Muscle layer of duodenum (tissue), 2 donors: Measurements from ENCODE around the gene BSG.
A peak's percentile ranks its signal among the peaks of the same experiment; 100 is the strongest.
"Not testable (repeated sequence)": the region's sequence is repeated elsewhere in the genome, so short reads cannot be mapped to it uniquely, and the experiment has no call there.

ENCODE experiments used
- H3K27ac ChIP-seq: one replicate; pipeline ENCODE4 v1.7.0; 2013; ENCODE audit warnings: mild to moderate bottlenecking, low read length
- H3K27me3 ChIP-seq: one replicate; pipeline ENCODE4 v1.7.0; 2013; ENCODE audit warnings: low read depth, mild to moderate bottlenecking, control low read depth, low read length
- H3K36me3 ChIP-seq, 2 donors: one replicate each; pipeline ENCODE4 v1.7.0; 2013; ENCODE audit warnings: low read length in 2 of 2, control low read depth in 1 of 2, mild to moderate bottlenecking in 1 of 2; ENCODE audit not compliant: insufficient read depth in 2 of 2, control insufficient read depth in 1 of 2
- H3K4me1 ChIP-seq, 2 donors: one replicate each; pipeline ENCODE4 v1.7.0; 2013; ENCODE audit warnings: low read length in 2 of 2, mild to moderate bottlenecking in 2 of 2, control low read depth in 1 of 2, moderate library complexity in 1 of 2; ENCODE audit not compliant: insufficient read depth in 2 of 2, control insufficient read depth in 1 of 2
- H3K4me3 ChIP-seq, 2 donors: one replicate each; pipeline ENCODE4 v1.7.0; 2013; ENCODE audit warnings: low read length in 2 of 2, low read depth in 1 of 2, mild to moderate bottlenecking in 1 of 2
- H3K9me3 ChIP-seq, 2 donors: one replicate each; pipeline ENCODE4 v1.7.0; 2013; ENCODE audit warnings: low read length in 2 of 2, control low read depth in 1 of 2, mild to moderate bottlenecking in 1 of 2; ENCODE audit not compliant: control insufficient read depth in 1 of 2
- donor health status: healthy.

Gene BSG

DNA sequence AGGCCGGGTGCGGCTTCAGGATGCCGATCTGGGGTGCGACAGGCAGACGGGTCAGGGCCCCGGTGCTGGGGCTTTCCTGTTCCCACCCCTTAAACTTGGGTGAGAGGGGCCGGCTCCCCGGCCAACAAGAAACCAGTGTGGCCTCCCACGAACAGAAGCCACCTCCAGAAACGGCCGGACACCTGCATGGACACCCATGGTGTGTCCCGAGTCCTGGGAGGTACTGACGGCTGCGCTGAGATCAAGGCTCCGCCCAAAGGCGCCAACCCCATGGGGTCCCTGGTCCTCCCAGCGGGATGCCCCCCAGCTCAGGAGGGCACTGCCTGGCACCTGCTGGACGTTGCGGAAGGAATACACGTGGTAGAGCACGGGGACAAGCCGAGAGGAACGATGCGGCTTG, 49.4 kb downstream of the BSG start:
- Histone ChIP-seq H3K4me3 (no peak overlapping the region), H3K27ac (no peak overlapping the region), H3K4me1 (peaks cover 0 to under 1% of the 10 kb centered on the region in 2 donors), H3K27me3 (no peaks in the 10 kb centered on the region), H3K36me3 (peaks cover 4 to 80% of the 10 kb centered on the region in 2 donors), H3K9me3 (no peaks in the 10 kb centered on the region)

DNA sequence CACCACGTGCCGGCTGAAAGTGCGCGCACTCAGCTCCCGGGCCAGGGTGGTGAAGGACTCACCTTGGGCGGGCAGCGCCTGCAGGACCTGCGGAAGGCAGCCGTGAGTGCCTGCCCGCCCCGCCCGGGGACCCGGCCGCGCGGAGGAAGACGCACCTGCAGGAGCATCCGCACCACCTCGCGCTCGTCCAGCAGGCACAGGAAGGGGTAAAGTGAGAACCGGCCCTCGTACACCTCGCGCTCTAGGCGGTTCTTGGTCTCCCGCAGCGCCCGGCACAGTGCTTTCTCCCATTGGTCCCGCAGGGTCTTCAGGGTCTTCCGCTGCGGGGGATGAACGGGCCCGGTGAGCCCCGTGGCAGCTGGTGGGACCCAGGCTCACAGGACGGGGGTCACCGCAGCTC, 50.3 kb downstream of the BSG start:
- Histone ChIP-seq H3K27me3 (no peaks in the 10 kb centered on the region), H3K4me3 (no peak overlapping the region), H3K36me3 (peaks cover 4 to 73% of the 10 kb centered on the region in 2 donors), H3K4me1 (no peaks in the 10 kb centered on the region), H3K9me3 (no peaks in the 10 kb centered on the region), H3K27ac (no peak overlapping the region)

DNA sequence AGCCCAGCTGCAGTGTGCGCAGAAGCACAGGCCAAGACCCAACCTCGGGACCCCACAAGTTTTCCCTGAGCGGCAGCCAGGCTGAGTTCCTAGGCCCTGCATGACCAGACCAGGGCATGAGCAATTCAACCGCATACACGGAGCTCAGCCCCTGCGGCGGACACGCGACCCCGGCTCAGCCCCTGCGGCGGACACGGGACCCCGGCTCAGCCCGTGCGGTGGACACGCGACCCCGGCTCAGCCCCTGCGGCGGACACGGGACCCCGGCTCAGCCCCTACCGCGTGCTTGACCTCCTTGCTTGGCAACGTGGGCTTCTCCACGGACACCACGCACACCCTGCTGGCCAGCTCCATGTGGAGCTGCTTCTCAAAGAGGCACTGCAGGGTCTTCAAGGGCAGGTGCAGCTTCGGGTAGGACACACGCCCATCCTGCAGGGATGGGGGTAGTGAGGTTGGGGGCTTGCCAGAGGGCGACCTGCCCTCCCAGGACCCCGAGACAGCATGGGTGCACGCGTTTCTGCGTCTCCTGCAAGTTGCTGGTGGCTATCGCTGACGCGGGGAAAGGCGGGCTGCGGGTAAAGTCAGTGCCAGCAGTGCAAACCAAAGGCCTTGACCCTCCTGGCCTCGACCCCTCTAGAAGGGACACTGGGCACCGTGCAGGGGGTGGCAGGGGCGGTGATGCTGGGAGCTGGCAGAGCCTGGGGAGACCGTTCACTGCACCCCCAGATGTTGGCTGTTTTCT, 51.0 kb downstream of the BSG start:
- Histone ChIP-seq H3K36me3 (peaks cover 4 to 71% of the 10 kb centered on the region in 2 donors), H3K9me3 (no peaks in the 10 kb centered on the region), H3K27ac (no peak overlapping the region), H3K27me3 (no peaks in the 10 kb centered on the region), H3K4me3 (no peak overlapping the region), H3K4me1 (no peaks in the 10 kb centered on the region)

DNA sequence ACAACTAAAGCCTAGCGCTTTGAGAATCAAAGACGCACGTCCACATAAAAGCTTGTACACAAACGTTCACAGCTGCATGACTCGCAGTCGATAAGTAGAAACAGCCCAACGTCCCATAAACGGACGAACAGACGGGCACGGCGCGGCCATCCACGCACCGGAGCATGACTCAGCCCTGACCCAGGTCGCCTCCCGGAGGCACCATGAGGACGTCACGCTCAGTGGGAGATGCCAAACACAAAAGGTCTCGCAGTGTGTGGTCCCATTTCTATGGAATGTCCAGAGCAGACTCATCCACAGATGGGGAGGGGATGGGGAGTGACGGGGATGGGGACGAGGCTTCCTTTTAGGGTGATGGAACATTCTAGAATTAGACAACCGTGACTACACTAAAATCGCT, 51.6 kb downstream of the BSG start:
- H3K36me3 ChIP-seq: peaks cover 4 to 71% of the 10 kb centered on the region in 2 donors
- no peak overlapping the region for H3K27ac ChIP-seq
- H3K4me1 ChIP-seq: no peaks in the 10 kb centered on the region
- H3K27me3 ChIP-seq: no peaks in the 10 kb centered on the region
- H3K9me3 ChIP-seq: no peaks in the 10 kb centered on the region
- no peak overlapping the region for H3K4me3 ChIP-seq

DNA sequence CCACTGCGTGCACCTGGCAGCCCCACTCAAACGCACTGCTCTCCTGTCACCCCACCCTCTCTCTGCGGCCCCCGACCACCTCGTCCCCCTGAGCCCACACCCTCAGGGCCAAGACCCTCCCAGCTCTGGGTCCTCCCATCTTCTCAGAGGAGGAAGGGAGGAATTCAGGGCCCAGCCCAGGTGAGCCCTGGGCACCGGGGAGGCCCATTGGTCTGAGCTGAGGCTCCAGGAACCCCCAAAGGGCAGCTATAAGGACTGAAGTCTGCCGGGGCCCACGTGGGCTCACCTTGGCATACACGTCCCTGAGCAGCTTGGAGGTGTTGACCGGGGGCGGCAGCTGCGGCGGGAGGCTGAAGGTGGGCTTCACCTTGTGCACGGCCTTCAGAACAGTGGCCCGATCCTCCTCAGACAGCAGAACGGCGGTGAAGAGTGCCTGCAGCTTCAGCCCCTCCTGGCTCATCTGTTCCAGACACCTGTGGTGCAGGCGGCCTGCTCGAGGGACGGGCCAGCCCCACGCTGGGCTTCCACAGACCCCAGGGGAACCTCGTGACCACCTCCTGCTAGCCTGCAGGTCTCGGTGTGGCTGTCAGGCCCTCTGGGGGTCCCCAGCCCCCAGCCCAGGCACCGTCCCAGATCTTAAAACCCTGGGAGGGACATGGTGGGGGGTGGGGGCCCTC, 52.2 kb downstream of the BSG start:
- H3K9me3 ChIP-seq: no peaks in the 10 kb centered on the region
- no peak overlapping the region for H3K4me3 ChIP-seq
- H3K27me3 ChIP-seq: no peaks in the 10 kb centered on the region
- no peak overlapping the region for H3K27ac ChIP-seq
- no peaks in the 10 kb centered on the region for H3K4me1 ChIP-seq
- peaks cover 4 to 71% of the 10 kb centered on the region in 2 donors for H3K36me3 ChIP-seq

DNA sequence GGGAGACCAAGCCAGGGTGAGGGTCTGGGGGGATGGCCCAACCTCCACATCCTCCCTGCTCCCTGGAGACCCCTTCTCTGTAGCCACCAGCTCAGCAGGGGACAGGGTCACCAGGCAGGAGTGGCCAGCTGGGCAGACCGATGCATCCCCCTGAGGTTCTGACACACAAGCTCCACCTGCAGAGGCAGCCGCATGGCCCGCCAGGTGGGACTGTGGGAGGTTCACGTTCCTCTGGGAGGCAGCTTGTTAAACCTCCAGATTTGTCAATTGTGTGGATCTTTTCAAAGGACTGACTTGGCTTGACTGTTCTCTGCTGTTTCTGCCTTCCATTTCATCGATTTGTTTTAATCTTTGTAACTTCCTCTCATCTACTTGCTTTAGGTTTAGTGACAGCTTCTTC, 52.9 kb downstream of the BSG start:
- no peaks in the 10 kb centered on the region for H3K9me3 ChIP-seq
- H3K36me3 ChIP-seq: peaks cover 4 to 65% of the 10 kb centered on the region in 2 donors
- no peaks in the 10 kb centered on the region for H3K27me3 ChIP-seq
- no peak overlapping the region for H3K4me3 ChIP-seq
- peaks cover 0 to 2% of the 10 kb centered on the region in 2 donors for H3K4me1 ChIP-seq
- H3K27ac ChIP-seq: no peak overlapping the region

DNA sequence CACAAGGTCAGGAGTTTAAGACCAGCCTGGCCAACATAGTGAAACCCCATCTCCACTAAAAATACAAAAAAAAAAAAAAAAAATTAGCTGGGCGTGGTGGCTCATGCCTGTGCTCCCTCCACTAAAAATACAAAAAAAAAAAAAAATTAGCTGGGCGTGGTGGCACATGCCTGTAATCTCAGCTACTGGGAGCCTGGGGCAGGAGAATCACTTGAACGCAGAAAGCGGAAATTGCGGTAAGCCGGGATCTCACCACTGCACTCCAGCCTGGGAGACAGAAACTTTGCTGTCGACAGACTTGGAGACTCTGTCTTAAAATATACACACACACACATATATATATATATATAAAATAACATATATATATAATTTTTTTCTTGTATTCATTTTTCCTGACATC, 54.2 kb downstream of the BSG start:
- not testable (repeated sequence) for H3K9me3 ChIP-seq, H3K4me3 ChIP-seq, H3K27ac ChIP-seq, H3K4me1 ChIP-seq, H3K27me3 ChIP-seq
- H3K36me3 ChIP-seq: peaks cover 4 to 60% of the 10 kb centered on the region in 2 donors

DNA sequence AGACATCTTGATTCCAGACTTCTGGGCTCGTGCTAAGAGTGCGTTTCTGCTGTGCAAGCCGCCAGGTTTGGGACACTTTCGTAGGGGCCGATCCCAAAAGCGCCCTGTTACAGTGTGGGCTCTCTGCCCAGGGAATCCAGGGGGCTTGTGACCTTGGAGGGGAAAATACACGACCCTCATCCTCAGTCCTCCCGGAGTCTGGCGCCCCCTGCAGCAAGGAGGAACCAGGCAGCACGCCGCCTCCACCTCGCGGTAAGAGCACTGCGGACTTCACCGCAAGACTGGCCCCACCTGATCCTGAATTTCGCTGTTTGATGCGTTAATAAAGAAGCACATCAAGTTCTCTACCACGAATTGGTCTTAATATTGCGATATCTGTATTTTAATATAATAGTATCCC, 55.8 kb downstream of the BSG start:
- peaks cover 4 to 44% of the 10 kb centered on the region in 2 donors for H3K36me3 ChIP-seq
- no peak overlapping the region for H3K4me3 ChIP-seq
- H3K9me3 ChIP-seq: no peaks in the 10 kb centered on the region
- H3K27ac ChIP-seq: no peak overlapping the region
- H3K27me3 ChIP-seq: no peaks in the 10 kb centered on the region
- peaks cover 0 to 19% of the 10 kb centered on the region in 2 donors for H3K4me1 ChIP-seq

DNA sequence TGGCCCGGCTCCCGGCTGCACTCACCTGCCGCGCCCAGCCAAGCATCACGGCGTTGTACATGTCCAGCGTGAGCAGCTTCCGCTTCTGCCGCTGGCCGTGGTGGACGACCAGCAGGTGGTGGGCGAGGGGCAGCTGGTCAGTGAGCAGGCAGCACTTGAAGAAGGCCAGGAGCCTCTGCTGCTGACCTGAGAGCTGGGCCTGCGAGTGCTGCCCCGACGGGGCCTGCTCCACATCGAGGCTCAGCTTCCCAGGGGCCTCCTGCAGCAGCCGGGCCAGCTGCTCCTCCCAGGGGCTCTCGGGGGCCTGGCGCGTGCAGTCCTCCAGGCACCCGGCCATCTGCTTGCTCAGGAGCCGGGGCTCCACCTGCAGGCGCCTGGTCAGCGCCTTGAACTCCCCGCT, 57.1 kb downstream of the BSG start:
- peaks cover 0 to 30% of the 10 kb centered on the region in 2 donors for H3K36me3 ChIP-seq
- H3K9me3 ChIP-seq, H3K4me3 ChIP-seq, H3K27me3 ChIP-seq, H3K27ac ChIP-seq: not testable (repeated sequence)
- peaks cover 6 to 25% of the 10 kb centered on the region in 2 donors for H3K4me1 ChIP-seq

DNA sequence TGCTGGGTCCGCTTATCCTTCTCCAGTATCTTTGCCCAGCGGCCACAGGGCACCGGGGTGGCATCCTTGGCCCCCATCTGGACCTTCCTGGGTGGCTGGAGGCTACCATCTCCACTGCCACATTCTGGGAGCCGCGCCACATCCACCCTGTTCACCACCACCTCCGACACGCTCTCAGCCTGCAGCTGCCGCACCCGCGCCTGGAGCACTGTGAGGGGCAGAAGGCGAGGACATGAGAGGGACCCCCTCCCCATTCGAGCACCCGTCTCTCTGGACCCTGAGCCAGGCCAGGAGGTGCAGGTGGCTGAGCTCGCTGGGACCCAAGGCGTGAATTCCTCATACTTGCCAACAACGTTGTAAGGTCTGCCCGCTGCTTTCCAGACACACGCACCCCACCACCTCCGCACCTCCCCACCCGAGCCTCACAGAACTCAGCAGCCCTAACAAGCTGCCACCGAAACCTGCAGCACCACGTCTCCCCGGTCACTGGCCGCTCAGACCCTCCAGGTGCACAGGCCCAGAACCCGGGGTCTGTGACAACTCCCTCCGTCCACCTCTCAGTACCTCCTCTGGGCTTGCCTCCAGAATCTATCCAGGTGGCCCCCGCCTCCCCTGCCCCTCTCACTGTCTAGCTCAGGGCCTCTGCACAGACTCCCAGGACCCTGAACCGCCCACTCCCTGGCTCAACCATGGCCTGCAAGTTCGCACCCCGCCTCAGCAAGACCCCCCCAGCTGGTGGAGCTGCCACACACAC, 57.7 kb downstream of the BSG start:
- Histone ChIP-seq H3K27me3 (no peaks in the 10 kb centered on the region), H3K36me3 (peaks cover 0 to 24% of the 10 kb centered on the region in 2 donors), H3K4me3 (no peak overlapping the region), H3K9me3 (no peaks in the 10 kb centered on the region), H3K27ac (no peak overlapping the region), H3K4me1 (peaks cover 6 to 25% of the 10 kb centered on the region in 2 donors)

DNA sequence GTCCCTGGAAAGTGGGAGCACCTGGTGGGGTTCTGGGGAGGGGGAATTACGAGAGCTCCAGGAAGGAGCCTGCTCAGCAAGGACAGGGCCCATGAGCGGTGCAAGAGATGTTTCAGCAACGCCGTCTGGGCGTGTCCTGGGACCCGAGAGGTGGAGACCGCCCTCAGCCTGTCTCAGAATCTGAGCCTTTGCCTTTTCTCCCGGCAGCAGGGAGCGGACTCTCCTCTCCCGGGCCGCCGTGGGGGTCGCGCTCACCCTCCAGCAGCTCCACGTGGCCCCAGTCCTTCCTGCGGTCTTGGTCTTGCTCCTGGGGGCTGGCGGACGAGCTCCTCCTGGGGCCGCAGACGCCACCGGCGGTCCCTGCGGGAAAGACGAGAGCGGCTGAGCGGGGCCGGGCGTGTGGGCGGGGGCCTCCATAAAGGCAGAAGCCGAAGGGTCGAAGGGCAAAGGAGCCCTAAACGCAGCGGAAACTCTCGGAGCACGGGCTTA, 60.2 kb downstream of the BSG start:
- H3K4me1 ChIP-seq: peaks cover 6 to 25% of the 10 kb centered on the region in 2 donors
- peak overlapping the region; percentile 84 to 96 for H3K4me3 ChIP-seq
- H3K27me3 ChIP-seq: no peaks in the 10 kb centered on the region
- no peaks in the 10 kb centered on the region for H3K9me3 ChIP-seq
- peaks cover 0 to 17% of the 10 kb centered on the region in 2 donors for H3K36me3 ChIP-seq
- peak overlapping the region; percentile 51 for H3K27ac ChIP-seq
